GM13977 (cell line): ENCODE data around the gene PTGFRN.

Source experiments
- DNase-seq: peaks from one replicate; pipeline ENCODE4 v3.0.0; 2012; ENCODE audit warnings: low spot score
- CTCF ChIP-seq: IDR thresholded peaks from 2 replicates; pipeline ENCODE4 v1.5.1; 2012; ENCODE audit warnings: mild to moderate bottlenecking, control low read depth; ENCODE audit not compliant: insufficient read depth; ENCODE audit errors: extremely low read depth, missing control alignments
- in situ Hi-C: fragments of 300-500 bp; cut with MboI; formaldehyde crosslinking; loops from one replicate; pipeline ENCODE4 v1.12.0; 2022; ENCODE audit warnings: low sequenced_read_pairs, low pct_unique_long_range_greater_than_20kb, mixed read lengths, inconsistent platforms; ENCODE audit not compliant: unreplicated experiment

The PTGFRN gene

GRCh38 chr1:116947092-116947860 lies 37.6 kb downstream of the PTGFRN start:
- no peak for TF ChIP-seq CTCF
- in situ Hi-C loops, result no loop called here
- no peak for DNase-seq

GRCh38 chr1:116948046-116948445 lies 38.3 kb downstream of the PTGFRN start:
- no peak for TF ChIP-seq CTCF
- in situ Hi-C loops, result no loop called here
- no peak for DNase-seq

GRCh38 chr1:116948642-116949041 lies 38.9 kb downstream of the PTGFRN start:
- in situ Hi-C loops, result no loop called here
- no peak for TF ChIP-seq CTCF
- no peak for DNase-seq

GRCh38 chr1:116949213-116949985 lies 39.7 kb downstream of the PTGFRN start:
- TF ChIP-seq CTCF, result no peak
- in situ Hi-C loops, result no loop called here
- DNase-seq, result no peak

GRCh38 chr1:116950517-116951199 lies 40.9 kb downstream of the PTGFRN start:
- TF ChIP-seq CTCF, result no peak
- in situ Hi-C loops, result no loop called here
- DNase-seq, result no peak

GRCh38 chr1:116951200-116951935 lies 41.7 kb downstream of the PTGFRN start:
- no peak for DNase-seq
- TF ChIP-seq CTCF, result no peak
- in situ Hi-C loops, result no loop called here
